GM18909 (cell line): ENCODE data around the gene KCNK4.

ENCODE experiments used
- ATAC-seq: cut with Tn5 transposase; IDR thresholded peaks from one replicate; pipeline ENCODE4 v1.9.1; 2021; ENCODE audit warnings: mild to moderate bottlenecking; ENCODE audit not compliant: unreplicated experiment, poor library complexity

Gene KCNK4

DNA sequence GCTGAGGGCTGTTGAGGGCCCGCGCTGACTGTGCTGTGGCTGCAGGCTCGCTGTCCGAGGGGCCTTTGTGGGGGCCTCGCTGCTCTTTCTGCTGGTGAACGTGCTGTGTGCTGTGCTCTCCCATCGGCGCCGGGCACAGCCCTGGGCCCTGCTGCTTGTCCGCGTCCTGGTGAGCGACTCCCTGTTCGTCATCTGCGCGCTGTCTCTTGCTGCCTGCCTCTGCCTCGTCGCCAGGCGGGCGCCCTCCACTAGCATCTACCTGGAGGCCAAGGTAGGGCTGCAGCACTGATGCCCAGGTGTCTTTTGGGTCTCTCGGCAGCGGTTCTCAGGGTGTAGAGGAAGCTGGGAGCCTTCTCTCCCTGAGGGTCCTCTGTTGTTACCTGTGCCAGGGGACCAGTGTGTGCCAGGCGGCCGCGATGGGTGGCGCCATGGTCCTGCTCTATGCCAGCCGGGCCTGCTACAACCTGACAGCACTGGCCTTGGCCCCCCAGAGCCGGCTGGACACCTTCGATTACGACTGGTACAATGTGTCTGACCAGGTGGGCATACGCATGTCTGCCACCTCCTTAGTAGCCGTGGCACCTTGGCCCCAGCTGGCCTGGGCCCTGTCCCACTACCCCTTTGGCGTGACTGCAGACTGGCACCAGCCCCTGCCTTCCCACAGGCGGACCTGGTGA lies 3.3 kb upstream of the KCNK4 start:
- no peak for ATAC-seq

DNA sequence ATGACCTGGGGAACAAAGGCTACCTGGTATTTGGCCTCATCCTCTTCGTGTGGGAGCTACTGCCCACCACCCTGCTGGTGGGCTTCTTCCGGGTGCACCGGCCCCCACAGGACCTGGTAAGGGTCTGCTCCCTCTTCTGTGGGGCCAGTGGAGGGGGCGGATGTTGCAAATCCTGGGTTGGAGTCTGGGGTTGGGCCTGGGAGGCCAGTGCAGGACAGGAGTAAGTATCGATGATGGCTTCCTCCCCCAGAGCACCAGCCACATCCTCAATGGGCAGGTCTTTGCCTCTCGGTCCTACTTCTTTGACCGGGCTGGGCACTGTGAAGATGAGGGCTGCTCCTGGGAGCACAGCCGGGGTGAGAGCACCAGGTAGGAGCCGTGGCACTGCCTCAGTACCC lies 2.8 kb upstream of the KCNK4 start:
- no peak for ATAC-seq

DNA sequence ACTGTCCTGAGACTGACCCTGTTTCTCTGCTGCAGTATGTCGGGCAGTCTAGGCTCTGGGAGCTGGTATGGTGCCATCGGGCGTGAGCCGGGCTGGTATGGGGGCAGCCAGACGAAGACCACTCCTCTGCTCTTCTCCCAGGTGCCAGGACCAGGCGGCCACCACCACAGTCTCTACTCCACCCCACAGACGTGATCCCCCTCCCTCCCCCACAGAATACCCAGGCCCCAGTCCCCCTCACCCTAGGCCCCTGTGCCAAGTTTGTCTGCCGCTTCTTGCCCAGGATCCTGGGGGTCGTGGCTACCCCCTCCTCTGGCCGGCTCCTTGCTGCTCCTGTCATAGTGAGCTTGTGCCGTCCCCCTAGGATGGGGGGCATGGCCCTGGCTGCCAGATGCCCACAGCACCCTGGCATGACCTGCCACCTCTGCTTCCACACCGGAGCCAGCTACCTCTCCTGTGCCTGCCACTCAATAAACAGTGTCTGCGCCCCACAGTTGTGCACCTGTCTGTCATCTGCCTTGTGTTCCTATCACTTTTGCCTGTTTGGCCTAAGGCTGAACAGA lies 2.0 kb upstream of the KCNK4 start:
- ATAC-seq = no peak

DNA sequence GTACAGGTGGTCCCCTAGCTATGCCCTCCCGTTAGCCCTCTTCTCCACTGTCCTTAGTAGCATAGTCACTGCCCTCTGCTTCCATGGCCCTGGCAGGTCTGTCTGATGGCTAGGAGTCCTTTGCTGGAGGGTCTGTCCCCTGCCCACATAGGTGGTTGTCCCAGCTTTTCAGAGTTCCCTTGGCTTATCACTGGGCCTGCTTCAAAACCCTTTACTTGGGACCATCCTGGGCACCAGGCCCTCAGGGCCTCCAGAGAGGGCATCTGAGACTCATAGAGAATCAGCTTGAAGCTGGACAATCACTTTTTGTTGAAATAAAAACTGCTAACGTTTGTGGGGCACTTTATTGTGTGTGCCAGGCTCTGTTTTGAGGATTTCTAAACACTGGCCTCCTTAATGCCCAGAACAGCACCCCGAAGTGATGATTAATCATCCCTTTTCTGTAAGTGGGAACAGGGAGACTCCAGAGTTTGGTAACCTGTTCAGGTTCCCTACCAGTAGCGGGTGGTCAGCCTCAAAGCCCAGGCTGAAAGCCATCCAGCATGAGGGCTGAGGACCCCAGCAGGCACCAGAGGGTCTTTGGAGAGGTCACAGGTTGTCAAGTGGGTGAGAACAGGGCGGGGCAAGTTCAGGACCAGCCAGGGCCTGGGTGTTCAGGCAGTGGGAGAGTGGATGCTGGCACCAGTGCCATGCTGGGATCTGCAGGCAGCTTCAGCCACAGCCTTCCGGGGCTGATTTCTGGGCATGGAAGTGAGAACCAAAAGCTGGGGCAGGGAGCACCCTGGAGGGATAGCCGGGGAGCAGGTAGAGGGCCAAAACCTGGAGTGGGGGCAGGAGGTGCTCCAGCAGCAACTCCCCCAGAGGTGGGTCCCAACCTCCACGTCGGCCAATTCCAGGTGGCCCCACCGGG lies 495 bp upstream of the KCNK4 start:
- ATAC-seq = no peak

DNA sequence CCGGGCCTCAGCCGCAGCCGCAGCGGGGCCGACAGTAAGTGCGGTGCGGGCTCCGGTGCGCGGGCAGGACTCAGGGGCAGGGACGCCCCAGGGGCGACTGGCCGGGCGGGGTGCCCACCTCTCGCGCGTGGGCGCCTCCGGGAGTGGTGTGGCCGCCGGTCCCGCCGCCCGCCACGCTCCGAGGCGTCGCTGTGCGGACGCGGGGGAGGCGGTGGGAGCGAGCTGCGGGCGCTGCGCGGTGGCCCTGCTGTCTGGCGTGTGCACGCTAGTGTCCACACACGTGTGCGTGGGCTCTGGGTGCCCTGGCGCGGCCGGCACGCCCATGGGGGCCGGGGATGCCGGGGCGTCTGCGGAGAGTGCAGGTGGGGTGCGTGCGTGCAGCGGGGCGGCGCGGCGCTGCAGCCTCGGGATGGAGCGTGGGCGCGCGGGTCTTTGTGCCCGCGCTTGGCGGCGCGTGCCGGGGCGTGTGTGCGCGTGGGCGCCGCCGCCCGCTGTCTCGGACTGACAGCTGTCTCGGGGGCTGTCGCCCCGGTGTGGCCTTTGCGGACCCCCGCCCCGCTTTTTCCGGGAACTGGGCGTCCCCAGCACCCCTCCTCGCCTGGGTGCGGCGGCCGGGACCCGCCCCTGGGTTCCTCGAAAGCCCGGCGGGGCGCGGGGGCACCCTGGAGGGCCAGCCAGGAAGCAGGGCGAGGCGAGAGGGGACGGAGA lies 804 bp downstream of the KCNK4 start:
- no peak for ATAC-seq

DNA sequence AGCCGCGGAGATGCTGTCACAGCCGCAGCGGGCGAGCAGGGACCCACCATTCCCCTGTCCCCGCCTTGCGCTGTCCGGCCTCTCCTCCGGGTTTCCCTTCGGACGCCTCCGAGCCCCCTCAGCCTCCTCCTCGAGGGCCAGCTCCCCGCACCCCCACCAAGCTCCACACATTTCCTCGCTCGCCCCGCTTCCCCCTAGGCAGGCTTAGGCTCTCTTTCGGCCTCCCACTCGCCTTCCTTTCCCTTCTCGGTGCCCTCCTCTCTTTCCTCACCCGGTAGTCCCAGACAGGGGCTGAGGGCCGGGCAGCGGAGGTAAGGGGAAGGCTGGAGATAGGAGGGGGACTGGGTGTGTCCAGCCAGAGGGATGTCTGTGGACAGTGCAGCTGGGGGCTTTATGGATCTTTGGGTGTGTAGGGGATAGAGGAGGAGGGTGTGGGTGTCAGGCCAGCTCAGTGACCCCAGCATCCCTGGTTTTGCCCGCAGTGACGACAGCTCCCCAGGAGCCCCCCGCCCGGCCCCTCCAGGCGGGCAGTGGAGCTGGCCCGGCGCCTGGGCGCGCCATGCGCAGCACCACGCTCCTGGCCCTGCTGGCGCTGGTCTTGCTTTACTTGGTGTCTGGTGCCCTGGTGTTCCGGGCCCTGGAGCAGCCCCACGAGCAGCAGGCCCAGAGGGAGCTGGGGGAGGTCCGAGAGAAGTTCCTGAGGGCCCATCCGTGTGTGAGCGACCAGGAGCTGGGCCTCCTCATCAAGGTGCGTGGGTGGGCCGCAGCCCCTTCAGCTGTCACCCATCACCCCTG lies 1.6 kb downstream of the KCNK4 start:
- ATAC-seq = no peak

DNA sequence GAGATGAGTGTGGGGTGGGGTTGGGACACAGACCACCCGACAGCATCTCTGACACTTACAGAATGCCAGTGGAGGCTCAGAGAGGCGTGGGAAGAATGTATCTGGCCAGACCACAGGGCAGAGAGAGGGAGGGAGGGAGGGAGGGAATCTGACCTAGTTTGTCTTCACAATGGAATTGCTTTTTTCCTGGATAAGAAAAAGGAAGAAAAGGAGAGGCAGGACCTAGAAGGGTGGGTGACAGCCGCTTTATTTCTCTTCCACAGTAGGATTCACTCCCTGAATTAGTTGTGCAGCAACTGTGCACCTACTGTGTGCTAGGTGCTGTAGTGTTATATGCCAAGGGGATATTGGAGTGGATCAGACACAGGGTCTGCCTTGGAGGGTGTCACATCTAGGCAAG lies 3.7 kb downstream of the KCNK4 start:
- no peak for ATAC-seq

DNA sequence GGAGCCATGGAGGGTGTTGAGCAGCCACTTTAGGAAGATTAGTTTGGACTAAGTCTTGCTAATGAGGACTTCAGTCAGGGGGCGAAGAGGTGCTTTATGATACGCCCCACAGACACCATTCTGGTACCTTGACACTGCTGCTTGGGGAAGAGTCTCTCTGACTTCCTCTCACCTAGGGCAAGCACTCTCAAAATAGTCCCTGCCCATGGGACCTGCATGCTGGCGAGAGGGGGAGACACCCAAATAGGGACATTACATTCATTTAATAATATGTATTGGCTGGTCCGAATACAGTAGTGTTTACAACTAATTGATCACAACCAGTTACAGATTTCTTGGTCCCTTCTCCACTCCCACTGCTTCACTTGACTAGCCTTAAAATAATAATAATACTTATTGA lies 4.7 kb downstream of the KCNK4 start:
- ATAC-seq = no peak

DNA sequence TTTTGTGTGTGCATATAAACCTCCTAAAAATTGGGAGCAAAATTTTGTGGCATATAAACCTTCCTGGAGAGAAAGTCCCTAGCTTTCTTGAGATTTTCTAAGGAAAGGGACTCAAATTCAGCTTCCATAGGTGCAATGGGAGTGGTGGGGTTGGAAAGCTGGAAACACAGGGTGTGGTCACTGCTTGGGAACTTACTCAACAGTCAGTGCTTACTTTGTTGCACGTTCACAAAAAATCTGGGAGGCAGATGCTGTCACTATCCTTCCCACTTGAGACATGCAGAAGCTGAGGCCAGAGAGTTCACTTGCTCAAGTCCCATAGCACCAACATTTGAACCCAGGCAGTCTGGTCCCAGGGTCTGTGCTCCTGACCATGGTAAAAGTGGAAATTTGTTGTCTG lies 5.1 kb downstream of the KCNK4 start:
- no peak for ATAC-seq

DNA sequence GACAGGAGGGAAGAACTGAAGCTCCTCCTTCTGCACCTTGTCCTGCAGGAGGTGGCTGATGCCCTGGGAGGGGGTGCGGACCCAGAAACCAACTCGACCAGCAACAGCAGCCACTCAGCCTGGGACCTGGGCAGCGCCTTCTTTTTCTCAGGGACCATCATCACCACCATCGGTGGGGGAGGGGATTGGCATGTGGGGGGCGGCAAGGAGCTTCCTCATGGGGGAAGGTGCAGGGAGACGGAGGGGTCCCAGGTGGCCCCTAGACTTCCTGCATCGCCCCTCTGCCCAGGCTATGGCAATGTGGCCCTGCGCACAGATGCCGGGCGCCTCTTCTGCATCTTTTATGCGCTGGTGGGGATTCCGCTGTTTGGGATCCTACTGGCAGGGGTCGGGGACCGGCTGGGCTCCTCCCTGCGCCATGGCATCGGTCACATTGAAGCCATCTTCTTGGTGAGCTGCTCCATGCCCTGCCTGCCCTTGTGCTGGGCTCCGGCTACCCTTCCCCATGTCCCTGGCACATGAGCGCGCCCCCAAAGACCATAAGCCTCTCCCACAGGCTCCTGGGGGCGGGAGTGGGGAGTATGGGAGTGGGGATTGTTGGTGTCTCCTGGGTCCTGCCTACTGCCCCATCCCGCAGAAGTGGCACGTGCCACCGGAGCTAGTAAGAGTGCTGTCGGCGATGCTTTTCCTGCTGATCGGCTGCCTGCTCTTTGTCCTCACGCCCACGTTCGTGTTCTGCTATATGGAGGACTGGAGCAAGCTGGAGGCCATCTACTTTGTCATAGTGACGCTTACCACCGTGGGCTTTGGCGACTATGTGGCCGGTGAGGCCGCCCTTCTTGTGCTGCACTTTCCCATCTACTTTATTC lies 6.0 kb downstream of the KCNK4 start:
- ATAC-seq = no peak

DNA sequence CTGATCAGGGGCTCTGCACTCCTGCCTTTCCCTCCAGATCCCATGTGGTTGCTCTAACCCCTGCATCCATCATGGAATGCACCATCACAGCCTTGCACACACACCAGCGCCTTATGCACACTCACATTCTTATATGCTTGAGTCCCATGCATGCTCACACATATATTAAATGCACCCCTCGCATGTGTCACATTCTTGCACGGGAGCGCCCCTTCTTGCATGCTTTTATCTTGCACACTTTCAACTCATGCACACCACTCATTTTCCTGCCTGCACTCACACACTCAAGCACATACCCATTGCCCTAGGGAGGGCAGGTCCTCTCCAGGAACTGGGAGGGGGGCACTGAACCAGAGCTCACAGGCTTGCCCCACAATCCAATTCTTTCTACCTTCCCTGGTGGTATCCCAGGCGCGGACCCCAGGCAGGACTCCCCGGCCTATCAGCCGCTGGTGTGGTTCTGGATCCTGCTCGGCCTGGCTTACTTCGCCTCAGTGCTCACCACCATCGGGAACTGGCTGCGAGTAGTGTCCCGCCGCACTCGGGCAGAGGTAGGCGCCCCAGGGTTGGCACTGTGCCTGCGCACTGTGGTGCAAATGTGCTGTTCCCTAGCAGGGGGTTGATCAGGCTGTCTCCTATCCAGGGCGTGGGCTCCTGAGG lies 6.7 kb downstream of the KCNK4 start:
- no peak for ATAC-seq

DNA sequence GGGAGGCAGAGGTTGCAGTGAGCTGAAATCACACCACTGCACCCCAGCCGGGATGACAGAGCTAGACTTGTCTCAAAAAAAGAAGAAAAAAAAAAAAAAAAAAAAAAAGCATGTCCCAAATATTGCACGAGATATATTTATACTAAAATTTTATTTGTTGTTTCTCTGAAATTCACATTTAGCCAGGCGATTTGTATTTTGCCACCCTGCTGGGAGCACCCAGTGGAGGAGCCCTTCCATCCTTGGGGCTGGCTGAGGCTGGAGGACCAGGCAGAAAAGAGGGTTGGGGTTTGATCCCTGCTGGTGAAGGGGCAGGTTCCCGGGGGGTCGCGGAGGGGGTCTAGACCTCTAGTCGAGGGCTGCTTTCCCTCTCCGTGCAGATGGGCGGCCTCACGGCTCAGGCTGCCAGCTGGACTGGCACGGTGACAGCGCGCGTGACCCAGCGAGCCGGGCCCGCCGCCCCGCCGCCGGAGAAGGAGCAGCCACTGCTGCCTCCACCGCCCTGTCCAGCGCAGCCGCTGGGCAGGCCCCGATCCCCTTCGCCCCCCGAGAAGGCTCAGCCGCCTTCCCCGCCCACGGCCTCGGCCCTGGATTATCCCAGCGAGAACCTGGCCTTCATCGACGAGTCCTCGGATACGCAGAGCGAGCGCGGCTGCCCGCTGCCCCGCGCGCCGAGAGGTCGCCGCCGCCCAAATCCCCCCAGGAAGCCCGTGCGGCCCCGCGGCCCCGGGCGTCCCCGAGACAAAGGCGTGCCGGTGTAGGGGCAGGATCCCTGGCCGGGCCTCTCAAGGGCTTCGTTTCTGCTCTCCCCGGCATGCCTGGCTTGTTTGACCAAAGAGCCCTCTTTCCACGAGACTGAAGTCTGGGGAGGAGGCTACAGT lies 8.1 kb downstream of the KCNK4 start:
- ATAC-seq = no peak

DNA sequence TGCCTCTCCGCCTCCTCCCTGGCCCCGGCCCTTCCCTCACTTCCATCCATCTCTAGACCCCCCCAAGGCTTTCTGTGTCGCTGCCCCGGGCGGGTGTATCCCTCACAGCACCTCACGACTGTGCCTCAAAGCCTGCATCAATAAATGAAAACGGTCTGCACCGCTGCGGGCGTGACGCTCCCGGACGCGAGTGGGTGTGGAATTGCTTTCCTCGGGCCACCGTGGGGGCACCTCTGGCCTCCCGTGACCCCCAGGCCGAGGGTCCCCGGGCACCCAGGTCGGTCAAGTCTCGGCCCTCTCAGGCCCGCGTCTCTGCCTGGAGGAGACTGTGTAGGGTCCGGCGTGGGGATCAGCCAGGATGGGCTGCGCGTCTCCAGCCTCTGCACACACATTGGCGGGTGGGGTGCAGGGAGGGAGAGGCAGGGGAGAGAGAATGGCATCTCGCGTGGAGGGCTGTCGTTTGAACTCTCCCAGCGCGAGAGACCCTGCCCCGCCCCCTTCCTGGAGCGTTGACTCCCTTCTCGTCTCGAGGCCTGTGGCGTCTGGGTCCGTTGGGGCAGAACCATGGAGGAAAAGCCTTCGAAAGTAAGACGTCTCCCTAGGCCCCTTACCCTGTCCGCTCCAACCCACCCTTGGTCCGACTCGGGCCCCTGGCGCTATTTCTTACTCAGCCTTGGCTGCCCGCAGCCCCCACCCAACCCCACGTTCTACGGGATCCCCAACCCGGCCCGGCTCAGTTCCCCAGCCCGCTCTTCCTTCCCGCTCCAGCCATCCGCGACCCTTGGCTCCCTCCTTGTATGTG lies 8.9 kb downstream of the KCNK4 start, which contains the start of gene CATSPERZ:
Gene CATSPERZ (plus strand): TSS at position 512 of the 802 bp plus-strand sequence. CDS start 53 bp downstream, at position 565.
- ATAC-seq = no peak

DNA sequence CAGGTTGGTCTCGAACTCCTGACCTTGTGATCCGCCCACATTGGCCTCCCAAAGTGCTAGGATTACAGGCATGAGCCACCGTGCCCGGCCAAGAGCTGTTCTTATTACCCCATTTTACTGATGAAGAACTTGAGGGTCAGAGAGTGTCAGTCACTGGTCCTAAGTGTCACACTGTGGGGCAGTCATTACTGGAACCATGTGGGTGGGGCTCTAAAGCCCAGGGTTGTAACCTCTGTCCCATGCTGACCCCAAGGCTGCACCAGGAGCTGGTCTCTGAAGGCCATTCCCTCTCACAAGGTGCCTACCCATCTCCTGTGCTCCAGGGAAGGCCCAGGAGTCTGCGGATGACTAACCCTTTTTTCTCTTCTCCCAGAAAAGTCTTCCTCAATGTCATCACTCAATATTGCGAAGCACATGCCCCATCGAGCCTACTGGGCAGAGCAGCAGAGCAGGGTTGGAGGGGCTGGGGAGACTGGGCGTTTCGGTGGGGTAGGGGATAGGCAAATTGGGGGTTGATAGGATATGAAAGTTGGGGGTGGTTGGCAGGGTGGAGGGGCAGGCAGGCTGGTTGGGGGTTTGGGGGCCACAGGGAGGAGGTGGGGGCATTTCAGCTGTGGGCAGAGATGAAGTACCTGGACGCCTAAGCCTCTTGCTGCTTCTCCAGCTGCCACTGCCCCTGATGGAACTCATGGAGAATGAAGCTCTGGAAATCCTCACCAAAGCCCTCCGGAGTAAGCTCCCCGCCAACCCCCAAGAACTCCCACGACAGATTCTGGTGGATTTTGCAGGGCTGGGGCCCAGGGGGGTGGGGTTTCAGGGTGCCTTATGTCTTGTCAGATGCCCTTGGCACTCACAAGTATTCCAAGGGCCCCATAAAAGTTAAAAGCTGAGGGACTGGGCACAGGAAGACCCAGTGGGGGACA lies 12.3 kb downstream of the KCNK4 start:
- ATAC-seq = no peak

DNA sequence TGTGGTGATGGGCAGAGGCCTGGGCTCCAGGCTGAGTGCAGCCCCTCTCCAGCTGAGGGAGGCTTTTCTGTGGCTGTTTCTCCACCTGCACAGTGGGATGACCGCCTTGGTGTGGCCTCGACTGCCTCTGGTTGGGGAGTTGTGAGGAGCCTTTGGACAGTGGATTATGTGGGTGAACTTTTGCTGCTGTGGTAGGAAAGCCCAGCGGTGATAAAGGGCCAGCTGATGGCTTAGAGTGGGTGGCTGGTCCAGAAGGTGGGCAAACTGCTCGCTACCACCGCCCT lies 12.9 kb downstream of the KCNK4 start:
- ATAC-seq = no peak
